Activated T-helper 2 cell treated with anti-CD3 and anti-CD28 coated beads, Interferon-gamma antibody, Interleukin-2, Interleukin-4, amounts not matched to agents 10 μg/mL and 5 μg/mL and 100 μg/mL, durations not matched to agents 14 hours and 24 hours and 36 hours (primary cell): ENCODE measurements around the gene INTS6. TPM values are rescaled to one million over a fixed set of nuclear protein-coding genes. Genes with fewer than 3 reads are reported as not detected.

Source experiments
- DNase-seq: peaks from one replicate; pipeline ENCODE4 v3.0.0; 2021; ENCODE audit warnings: low spot score
- H3K27ac Mint-ChIP-seq: one replicate; pipeline ENCODE4 v1.8.0; 2021; ENCODE audit warnings: mixed read lengths
- H3K27me3 Mint-ChIP-seq: one replicate; pipeline ENCODE4 v1.8.0; 2021; ENCODE audit warnings: low read depth, mixed read lengths
- H3K36me3 Mint-ChIP-seq: one replicate; pipeline ENCODE4 v1.8.0; 2021; ENCODE audit warnings: low read depth, mixed read lengths
- H3K4me1 Mint-ChIP-seq: one replicate; pipeline ENCODE4 v1.8.0; 2021; ENCODE audit warnings: low read depth, mixed read lengths
- H3K4me3 Mint-ChIP-seq: one replicate; pipeline ENCODE4 v1.8.0; 2021; ENCODE audit warnings: low read depth, mild to moderate bottlenecking, moderate library complexity, mixed read lengths
- H3K9me3 Mint-ChIP-seq: one replicate; pipeline ENCODE4 v1.8.0; 2021; ENCODE audit warnings: mixed read lengths
- intact Hi-C: fragments of 100-400 bp; cut with micrococcal nuclease; formaldehyde crosslinking; loops from one replicate; pipeline ENCODE4 v1.15.1; 2023
- total RNA-seq: library from RNA; stranded (reverse); gene quantifications from 2 replicates; pipeline ENCODE4 v1.2.3, GENCODE V29; 2022

The INTS6 gene
- total RNA-seq, 1 donor from 2014 or later, result 55.9 TPM

DNA sequence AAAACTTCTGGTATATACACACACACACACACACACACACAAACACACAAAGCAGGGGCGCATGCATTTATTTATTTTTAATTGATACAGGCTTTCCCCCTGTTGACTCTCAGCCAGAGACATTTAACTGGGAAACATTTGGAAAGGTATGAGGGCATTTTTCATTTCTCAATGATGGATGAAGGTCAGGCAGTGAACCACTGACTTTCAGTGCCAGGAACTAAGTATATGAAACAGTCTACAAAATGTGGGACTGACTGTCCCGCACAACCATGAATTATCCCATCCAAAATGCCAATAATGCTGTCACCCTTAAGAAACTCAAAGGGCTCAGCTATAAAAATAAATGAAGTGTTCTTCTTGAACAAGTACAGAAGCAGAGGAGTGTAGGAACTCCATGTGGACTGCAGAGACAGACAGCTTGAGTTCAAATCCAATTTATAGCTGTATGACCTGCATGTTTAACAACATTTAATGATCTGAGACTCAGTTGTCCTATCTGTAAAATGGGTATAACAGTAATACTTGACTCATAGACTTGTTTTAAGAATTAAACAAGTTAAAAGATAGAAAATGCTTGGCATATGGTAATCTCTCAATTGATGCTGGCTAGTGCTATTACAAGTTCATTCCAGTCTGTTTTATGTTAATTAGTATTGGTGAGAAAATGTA, 25.0 kb upstream of the INTS6 start:
- H3K27me3 Mint-ChIP-seq, result no peaks in the 10 kb centered on the region
- no peak for DNase-seq
- intact Hi-C loops, result no loop called here
- H3K27ac Mint-ChIP-seq, result no peak overlapping the region
- no peaks in the 10 kb centered on the region for H3K36me3 Mint-ChIP-seq
- peaks cover 2% of the 10 kb centered on the region for H3K4me1 Mint-ChIP-seq
- H3K9me3 Mint-ChIP-seq, result no peaks in the 10 kb centered on the region
- no peak overlapping the region for H3K4me3 Mint-ChIP-seq

DNA sequence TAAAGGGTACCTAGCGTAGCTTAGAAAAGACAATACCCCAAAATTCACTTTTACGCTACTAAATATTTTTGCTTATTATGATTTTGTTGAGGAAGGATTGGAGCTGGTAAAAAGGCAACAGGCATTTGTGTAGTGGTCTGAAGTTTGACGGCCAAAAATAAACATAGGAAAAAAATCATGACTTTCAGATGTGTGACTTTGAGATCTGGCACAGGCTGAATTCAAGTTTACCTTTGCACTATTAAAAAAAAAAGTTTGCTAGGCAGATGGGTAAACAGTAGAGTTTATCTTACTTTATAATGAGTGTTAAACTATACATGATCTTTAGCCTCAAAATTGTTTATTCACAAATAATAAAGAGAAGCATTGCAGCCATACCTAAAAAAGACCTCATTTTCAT, 24.3 kb upstream of the INTS6 start:
- intact Hi-C loops, result no loop called here
- DNase-seq, result no peak
- no peak overlapping the region for H3K27ac Mint-ChIP-seq
- no peaks in the 10 kb centered on the region for H3K36me3 Mint-ChIP-seq
- peaks cover 2% of the 10 kb centered on the region for H3K4me1 Mint-ChIP-seq
- no peak overlapping the region for H3K4me3 Mint-ChIP-seq
- no peaks in the 10 kb centered on the region for H3K9me3 Mint-ChIP-seq
- no peaks in the 10 kb centered on the region for H3K27me3 Mint-ChIP-seq

DNA sequence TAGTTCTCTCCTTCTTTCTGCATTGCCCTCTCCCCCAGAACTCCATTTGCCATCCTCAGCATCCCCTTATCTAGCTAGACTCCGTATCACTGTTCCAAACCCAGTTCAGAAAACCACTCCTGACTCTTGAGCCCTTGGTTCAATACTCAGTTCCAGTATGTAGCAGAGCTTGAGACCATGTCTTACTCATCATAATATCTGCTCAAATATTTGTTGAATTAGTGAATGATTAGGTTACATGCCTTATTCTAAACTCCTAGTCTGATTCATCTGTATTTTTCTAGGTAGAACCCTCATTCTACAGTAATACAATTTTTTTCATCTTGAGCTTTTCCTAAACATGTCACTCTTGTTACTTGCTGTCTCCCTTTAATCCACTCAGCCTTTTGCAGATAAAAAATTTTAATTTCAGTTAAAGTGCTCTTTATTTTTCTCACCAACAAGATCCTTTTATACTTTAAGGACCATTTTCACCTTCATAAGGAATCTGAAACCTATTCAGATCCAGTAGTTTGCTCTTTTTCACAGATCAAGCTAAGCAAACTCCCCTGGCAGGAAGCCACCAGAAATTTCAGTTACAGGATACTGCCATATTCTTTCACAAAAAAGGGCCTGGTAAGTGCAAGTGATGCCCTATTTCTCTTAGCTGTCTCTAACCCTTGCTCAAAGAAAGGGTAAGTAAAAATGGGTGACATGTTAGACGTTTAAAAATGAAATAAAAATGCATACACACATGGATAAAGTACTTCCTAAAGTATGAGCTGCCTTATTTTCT, 23.1 kb upstream of the INTS6 start:
- Mint-ChIP-seq H3K36me3 (no peaks in the 10 kb centered on the region), H3K9me3 (no peaks in the 10 kb centered on the region), H3K4me3 (no peak overlapping the region), H3K27ac (no peak overlapping the region), H3K4me1 (peaks cover 2% of the 10 kb centered on the region), H3K27me3 (no peaks in the 10 kb centered on the region)
- intact Hi-C loops, result no loop called here
- DNase-seq, result no peak

DNA sequence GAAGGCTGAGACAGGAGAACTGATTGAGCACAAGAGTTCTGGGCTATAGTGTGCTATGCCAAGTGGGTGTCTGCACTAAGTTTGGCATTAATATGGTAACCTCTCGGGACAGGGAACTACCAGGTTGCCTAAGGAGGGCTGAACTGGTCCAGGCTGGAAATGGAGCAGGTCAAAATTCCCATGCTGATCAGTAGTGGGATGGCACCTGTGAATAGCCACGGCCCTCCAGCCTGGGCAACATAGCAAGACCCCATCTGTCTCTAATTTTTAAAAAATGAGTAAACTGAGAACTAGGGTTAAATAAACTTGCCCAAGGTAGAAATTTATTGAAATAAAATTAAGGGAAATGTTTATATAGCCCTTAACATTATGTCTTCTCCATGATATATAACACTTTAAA, 17.0 kb upstream of the INTS6 start:
- no peaks in the 10 kb centered on the region for H3K9me3 Mint-ChIP-seq
- H3K27me3 Mint-ChIP-seq, result peaks cover 9% of the 10 kb centered on the region
- no peak for DNase-seq
- intact Hi-C loops, result no loop called here
- no peaks in the 10 kb centered on the region for H3K36me3 Mint-ChIP-seq
- no peaks in the 10 kb centered on the region for H3K4me1 Mint-ChIP-seq
- H3K27ac Mint-ChIP-seq, result no peak overlapping the region
- H3K4me3 Mint-ChIP-seq, result no peak overlapping the region

DNA sequence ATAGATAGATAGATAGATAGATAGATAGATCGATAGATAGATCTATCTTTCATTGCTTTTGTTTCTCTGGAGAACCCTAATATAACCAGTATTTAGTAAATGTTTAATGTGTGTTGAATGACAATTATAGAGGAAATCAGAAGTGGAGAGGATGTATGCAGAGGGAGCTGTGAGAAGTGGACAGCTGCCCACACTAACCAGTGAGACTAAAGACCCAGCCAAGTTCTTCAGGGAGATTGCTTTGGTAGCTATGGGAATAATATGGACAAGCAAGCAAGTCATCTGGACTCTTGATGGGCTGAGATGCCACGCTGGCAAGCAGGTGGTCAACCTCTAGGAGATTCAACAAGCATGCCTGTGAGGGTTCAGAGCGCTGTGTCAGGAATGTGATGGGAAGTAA, 14.9 kb upstream of the INTS6 start:
- Mint-ChIP-seq H3K27ac (no peak overlapping the region), H3K9me3 (no peaks in the 10 kb centered on the region), H3K27me3 (peaks cover 9% of the 10 kb centered on the region), H3K4me1 (no peaks in the 10 kb centered on the region), H3K4me3 (no peak overlapping the region), H3K36me3 (no peaks in the 10 kb centered on the region)
- intact Hi-C loops, result no loop called here
- no peak for DNase-seq

DNA sequence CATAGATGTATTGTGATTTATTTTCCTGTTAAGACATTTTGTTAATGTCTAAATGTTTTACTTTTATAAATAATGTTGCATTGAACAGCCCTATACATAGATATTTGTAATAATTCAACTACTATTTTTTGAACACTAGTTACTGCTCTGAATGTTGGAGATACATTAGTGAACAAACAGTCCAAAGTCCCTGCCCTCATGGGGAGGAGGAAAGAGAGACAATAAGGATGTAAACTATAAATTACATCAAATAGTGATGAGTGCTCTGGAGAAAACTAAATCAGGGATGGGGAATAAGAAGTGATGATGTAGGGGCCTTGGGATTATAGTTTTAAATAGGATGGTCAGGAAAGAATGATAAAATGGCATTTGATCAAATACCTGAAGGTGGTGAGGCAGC, 12.3 kb upstream of the INTS6 start:
- Mint-ChIP-seq H3K27me3 (peaks cover 9% of the 10 kb centered on the region), H3K4me1 (no peaks in the 10 kb centered on the region), H3K36me3 (no peaks in the 10 kb centered on the region), H3K27ac (no peak overlapping the region), H3K9me3 (no peaks in the 10 kb centered on the region), H3K4me3 (no peak overlapping the region)
- intact Hi-C loops, result no loop called here
- no peak for DNase-seq

DNA sequence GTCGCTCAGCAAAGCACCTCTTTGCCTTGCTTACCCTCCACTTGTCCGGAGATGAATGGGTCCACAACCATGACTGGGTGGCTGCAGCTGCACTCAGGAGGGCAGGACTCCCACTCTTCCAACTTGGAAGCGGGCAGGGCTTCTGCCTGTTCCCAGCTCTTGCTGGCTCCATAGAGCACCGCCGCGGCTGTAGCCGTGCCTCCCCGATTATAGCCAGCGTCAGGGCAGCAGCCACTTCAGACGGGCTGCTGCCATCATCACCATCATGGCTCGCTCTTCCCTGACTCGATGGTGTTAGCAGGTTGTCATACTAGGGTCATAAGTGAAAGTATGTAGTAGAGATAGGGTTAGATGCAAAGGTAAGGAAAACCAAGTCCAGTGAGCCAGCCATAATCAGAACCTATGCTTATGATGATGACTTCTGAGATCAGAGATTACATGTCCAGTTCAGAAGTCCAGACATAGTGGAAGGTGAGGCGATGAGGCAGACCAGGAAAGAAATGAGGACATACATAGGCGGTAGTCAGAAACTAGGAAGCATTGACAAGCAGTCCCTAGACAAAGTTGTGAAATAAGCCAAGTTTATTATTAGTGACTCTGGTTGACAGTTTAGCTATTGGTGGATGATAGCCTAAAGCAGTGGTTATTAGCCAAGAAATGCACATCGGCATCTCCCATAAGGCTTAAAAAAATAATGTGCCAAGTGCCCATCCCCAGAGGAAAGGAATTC, 4.4 kb upstream of the INTS6 start:
- no peak for DNase-seq
- H3K27me3 Mint-ChIP-seq, result no peaks in the 10 kb centered on the region
- peaks cover 45% of the 10 kb centered on the region for H3K36me3 Mint-ChIP-seq
- intact Hi-C loops, result loop anchor here (10.0 kb wide), 2 partner anchors 48 to 738 kb away; no protein-coding TSS in a partner anchor
- no peak overlapping the region for H3K4me3 Mint-ChIP-seq
- H3K9me3 Mint-ChIP-seq, result peaks cover 3% of the 10 kb centered on the region
- H3K4me1 Mint-ChIP-seq, result peaks cover 17% of the 10 kb centered on the region
- H3K27ac Mint-ChIP-seq, result no peak overlapping the region

DNA sequence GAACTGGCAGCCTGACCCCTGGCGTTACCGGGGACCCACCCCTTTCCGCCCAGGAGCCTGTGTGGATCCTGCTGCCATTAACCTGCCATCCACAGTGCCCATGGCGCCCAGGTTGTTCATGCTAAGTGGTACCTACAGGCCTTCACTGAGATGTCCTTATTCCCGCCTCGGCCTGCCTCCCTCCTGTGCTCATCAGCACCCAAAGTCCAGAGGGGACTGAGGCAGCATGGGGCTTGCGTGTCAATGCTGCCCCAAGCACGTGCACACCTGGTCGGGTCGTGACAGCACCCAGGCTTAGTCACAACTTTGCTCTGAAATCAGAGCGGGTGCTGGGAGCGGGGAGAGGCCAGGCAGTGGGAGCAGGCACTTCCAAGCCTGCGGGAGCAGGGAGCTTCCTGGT, 3.7 kb upstream of the INTS6 start:
- no peak for DNase-seq

DNA sequence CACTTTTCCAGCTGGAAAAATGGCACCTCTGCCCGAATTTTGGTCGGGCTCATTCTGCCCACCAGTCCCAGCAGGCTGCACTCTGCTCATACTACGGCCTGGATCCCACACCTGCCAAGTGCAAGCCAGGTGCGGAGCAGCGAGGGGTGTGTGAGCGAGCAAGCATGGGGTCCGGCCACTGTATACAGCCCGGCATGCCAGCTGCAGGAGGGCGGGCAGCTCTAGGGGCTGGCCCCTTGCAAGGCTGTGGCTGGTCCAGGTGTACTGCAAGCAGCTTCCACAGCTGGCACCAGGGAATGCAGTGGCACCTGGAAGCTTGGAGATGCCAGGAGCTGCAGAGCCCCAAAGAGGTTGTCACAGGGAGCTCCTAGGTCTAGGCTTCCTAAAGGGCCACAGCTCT, 2.7 kb upstream of the INTS6 start:
- no peak for DNase-seq
- Mint-ChIP-seq H3K4me3 (no peak overlapping the region), H3K4me1 (peaks cover 18% of the 10 kb centered on the region), H3K36me3 (peaks cover 55% of the 10 kb centered on the region), H3K9me3 (peaks cover 3% of the 10 kb centered on the region), H3K27ac (no peak overlapping the region), H3K27me3 (no peaks in the 10 kb centered on the region)
- intact Hi-C loops, result loop anchor here (10.0 kb wide), 2 partner anchors 49 to 739 kb away; no protein-coding TSS in a partner anchor

More for the DNA sequence above, 3.7 kb upstream of the INTS6 start:
- H3K27me3 Mint-ChIP-seq, result no peaks in the 10 kb centered on the region
- H3K4me1 Mint-ChIP-seq, result peaks cover 17% of the 10 kb centered on the region
- peaks cover 3% of the 10 kb centered on the region for H3K9me3 Mint-ChIP-seq
- intact Hi-C loops, result loop anchor here (10.0 kb wide), 2 partner anchors 48 to 738 kb away; no protein-coding TSS in a partner anchor
- H3K4me3 Mint-ChIP-seq, result no peak overlapping the region
- H3K36me3 Mint-ChIP-seq, result peaks cover 45% of the 10 kb centered on the region
- H3K27ac Mint-ChIP-seq, result no peak overlapping the region

DNA sequence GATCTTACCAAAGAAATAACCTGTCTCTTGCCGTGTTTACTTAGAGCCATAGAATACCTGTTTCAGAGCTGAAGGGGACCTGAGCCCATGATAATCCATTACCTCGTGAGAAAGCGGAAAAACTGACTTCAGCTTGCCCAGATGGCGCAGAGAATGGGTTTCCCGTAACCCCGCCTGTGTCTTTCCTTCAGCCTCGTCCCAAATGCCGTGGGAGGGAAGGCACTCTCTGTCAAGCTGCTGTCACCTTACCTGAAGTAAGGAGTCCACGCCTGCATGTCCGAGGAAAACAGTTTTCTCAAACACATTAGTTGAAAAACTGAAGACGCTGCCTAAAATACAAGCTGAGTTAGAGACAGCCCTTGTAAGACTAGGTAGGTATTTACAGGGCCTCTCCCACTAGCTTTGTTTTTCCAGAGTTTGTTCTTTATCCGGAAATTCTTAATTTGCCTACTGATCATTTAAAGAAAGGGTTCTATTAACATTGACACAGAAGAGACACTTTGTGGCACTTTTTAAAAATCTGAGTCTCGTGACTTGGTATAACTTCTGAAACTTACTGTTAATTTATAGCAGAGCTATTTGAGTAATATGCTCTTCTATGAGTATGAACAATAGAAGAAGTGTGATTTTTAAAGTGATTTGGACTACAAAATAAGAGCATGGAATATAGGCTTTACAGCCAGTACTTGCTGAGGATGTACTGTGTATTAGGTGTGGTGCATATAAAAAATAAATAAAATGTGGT, 1.3 kb upstream of the INTS6 start:
- Mint-ChIP-seq H3K4me3 (peak overlapping the region; percentile 92), H3K36me3 (peaks cover 60% of the 10 kb centered on the region), H3K27me3 (no peaks in the 10 kb centered on the region), H3K9me3 (peaks cover 3% of the 10 kb centered on the region), H3K4me1 (peaks cover 28% of the 10 kb centered on the region), H3K27ac (peak overlapping the region; percentile 96)
- DNase-seq, result peak; percentile 24
- intact Hi-C loops, result loop anchor here (1.0 to 10.0 kb wide), 10 partner anchors 51 to 1198 kb away; partner anchors contain the start of genes ALG11, ATP7B, CKAP2 and SUGT1

DNA sequence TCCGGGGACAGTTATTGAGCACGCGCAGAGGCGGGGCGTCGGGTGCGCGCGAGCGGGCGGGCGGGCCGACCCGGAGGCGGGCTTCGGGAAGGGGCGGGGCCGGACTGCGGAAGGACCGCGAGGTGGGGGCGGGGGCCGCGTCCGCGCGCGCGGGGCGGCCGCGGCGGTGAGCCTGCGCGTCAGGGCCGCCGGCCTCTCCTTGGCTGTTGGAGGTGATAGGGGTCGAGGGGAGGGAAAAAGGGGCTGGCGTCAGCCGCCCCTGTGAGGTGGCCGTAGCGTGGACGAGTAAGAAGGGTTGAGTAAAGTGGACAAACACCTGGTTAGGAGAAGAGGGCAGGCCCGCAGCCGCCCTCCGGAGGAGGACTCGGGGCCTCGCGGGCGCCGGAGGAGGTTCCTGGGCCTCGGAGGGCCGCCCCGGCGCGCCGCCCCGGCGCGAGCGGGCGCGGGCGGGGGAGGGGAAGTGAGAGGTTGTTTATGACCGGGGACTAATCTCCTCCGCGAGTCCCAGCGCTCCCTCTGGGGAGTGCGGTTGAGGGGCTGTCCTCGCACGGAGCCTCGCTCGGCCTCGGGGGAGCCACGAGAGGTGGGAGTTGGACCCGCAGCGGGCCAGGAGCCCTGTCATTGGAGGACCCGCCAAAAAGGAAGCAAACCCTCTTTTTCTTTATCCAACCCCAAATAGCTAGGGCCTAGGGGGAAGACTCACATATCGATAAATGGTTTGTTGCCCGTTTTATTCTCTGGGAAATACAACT, 547 bp upstream of the INTS6 start:
- peaks cover 64% of the 10 kb centered on the region for H3K36me3 Mint-ChIP-seq
- peaks cover 3% of the 10 kb centered on the region for H3K9me3 Mint-ChIP-seq
- H3K4me3 Mint-ChIP-seq, result peak overlapping the region; percentile 94
- peak; percentile 81 for DNase-seq
- peak overlapping the region; percentile 99 for H3K27ac Mint-ChIP-seq
- H3K4me1 Mint-ChIP-seq, result peaks cover 31% of the 10 kb centered on the region
- H3K27me3 Mint-ChIP-seq, result no peaks in the 10 kb centered on the region
- intact Hi-C loops, result loop anchor here (1.0 to 10.0 kb wide), 10 partner anchors 51 to 1199 kb away; partner anchors contain the start of genes ALG11, ATP7B, CKAP2 and SUGT1
